GM23338 (cell line): ENCODE data around the gene ITGA1. TPM values are rescaled to one million over a fixed set of nuclear protein-coding genes. Genes with fewer than 3 reads are reported as not detected.

Source experiments
- ATAC-seq: fragments of 200-7000 bp; cut with Tn5 transposase; 3 replicates; pipeline ENCODE4 v1.9.1; 2020
- DNase-seq: peaks from one replicate; pipeline ENCODE4 v3.0.0-alpha.2; 2015; ENCODE audit warnings: low spot score
- H2AFZ ChIP-seq: fragments of 200-600 bp; sonication (generic); 2 replicates; pipeline ENCODE4 v1.8.0; 2016; ENCODE audit warnings: antibody characterized with exemption, mild to moderate bottlenecking, moderate library complexity
- H3F3A ChIP-seq: fragments of 200-600 bp; sonication (generic); replicated peaks from 2 replicates; pipeline ENCODE4 v1.8.0; 2017; ENCODE audit warnings: antibody characterized with exemption, mixed run types, low read depth
- H3K27ac ChIP-seq: fragments of 200-600 bp; sonication (generic); 2 replicates; pipeline ENCODE4 v1.6.1; 2016; ENCODE audit warnings: low read depth
- H3K27me3 ChIP-seq: fragments of 200-600 bp; sonication (generic); 2 replicates; pipeline ENCODE4 v1.8.0; 2016; ENCODE audit warnings: mild to moderate bottlenecking, mixed run types, moderate library complexity; ENCODE audit not compliant: insufficient read depth
- H3K36me3 ChIP-seq: fragments of 200-600 bp; sonication (generic); 2 replicates; pipeline ENCODE4 v1.8.0; 2016; ENCODE audit warnings: mild to moderate bottlenecking; ENCODE audit not compliant: insufficient read depth
- H3K4me1 ChIP-seq: fragments of 200-600 bp; sonication (generic); 2 replicates; pipeline ENCODE4 v1.8.0; 2016; ENCODE audit warnings: mild to moderate bottlenecking, moderate library complexity; ENCODE audit not compliant: insufficient read depth
- H3K4me2 ChIP-seq: fragments of 200-600 bp; sonication (generic); 2 replicates; pipeline ENCODE4 v1.7.1; 2017; ENCODE audit warnings: mixed run types
- H3K4me3 ChIP-seq: fragments of 200-600 bp; sonication (generic); 2 replicates; pipeline ENCODE4 v1.6.1; 2016; ENCODE audit warnings: mixed run types
- H3K79me2 ChIP-seq: fragments of 200-600 bp; sonication (generic); replicated peaks from 2 replicates; pipeline ENCODE4 v1.8.0; 2017; ENCODE audit warnings: mild to moderate bottlenecking; ENCODE audit not compliant: insufficient read depth
- H3K9me2 ChIP-seq: fragments of 200-600 bp; sonication (generic); 2 replicates; pipeline ENCODE4 v1.8.0; 2017; ENCODE audit not compliant: insufficient read depth
- H4K20me1 ChIP-seq: fragments of 200-600 bp; sonication (generic); replicated peaks from 2 replicates; pipeline ENCODE4 v1.8.0; 2017; ENCODE audit warnings: mild to moderate bottlenecking; ENCODE audit not compliant: insufficient read depth
- H3K27ac Mint-ChIP-seq: 2 replicates; pipeline ENCODE4 v1.8.0; 2020; ENCODE audit warnings: inconsistent platforms, mild to moderate bottlenecking, moderate library complexity, mixed read lengths
- H3K27me3 Mint-ChIP-seq: 3 replicates; pipeline ENCODE4 v1.8.0; 2022; ENCODE audit warnings: low read depth, mild to moderate bottlenecking, moderate library complexity, mixed read lengths, inconsistent platforms; ENCODE audit not compliant: insufficient read depth, poor library complexity
- H3K36me3 Mint-ChIP-seq: 3 replicates; pipeline ENCODE4 v1.8.0; 2021; ENCODE audit warnings: low read depth, mild to moderate bottlenecking, inconsistent platforms, moderate library complexity, mixed read lengths
- H3K4me1 Mint-ChIP-seq: 3 replicates; pipeline ENCODE4 v1.8.0; 2020; ENCODE audit warnings: mild to moderate bottlenecking, inconsistent platforms, mixed read lengths
- H3K4me3 Mint-ChIP-seq: 3 replicates; pipeline ENCODE4 v1.8.0; 2021; ENCODE audit warnings: moderate library complexity, mild to moderate bottlenecking, inconsistent platforms, mixed read lengths
- H3K9me3 Mint-ChIP-seq: 3 replicates; pipeline ENCODE4 v1.8.0; 2020; ENCODE audit warnings: moderate library complexity, mild to moderate bottlenecking, inconsistent platforms, mixed read lengths
- CREB1 ChIP-seq: fragments of 250-450 bp; sonication (Bioruptor Pico); IDR thresholded peaks from 2 replicates; pipeline ENCODE4 v1.5.0; 2020; ENCODE audit warnings: low read depth, mild to moderate bottlenecking, moderate library complexity
- CTCF ChIP-seq, 2 experiments: fragments of 200-600 bp in 1 of 2; sonication (generic) in 1 of 2; conservative IDR thresholded peaks; 2 replicates each; pipeline versions ENCODE4 v1.5.1 to v1.6.1; 2016 to 2017; ENCODE audit warnings: antibody characterized with exemption in 2 of 2, low read depth in 2 of 2, mild to moderate bottlenecking in 2 of 2, moderate library complexity in 1 of 2
- ETS1 ChIP-seq: IDR thresholded peaks from 2 replicates; pipeline ENCODE4 v1.6.1; 2016; ENCODE audit warnings: antibody characterized with exemption
- EZH2 ChIP-seq: fragments of 200-600 bp; sonication (generic); IDR thresholded peaks from one replicate; pipeline ENCODE4 v1.8.0; 2017; ENCODE audit warnings: antibody characterized with exemption, mild to moderate bottlenecking, low read depth; ENCODE audit not compliant: unreplicated experiment
- EZH2phosphoT487 ChIP-seq: fragments of 200-600 bp; sonication (generic); IDR thresholded peaks from one replicate; pipeline ENCODE4 v1.8.1; 2018; ENCODE audit warnings: antibody characterized with exemption; ENCODE audit not compliant: unreplicated experiment
- JUNB ChIP-seq: IDR thresholded peaks from one replicate; pipeline ENCODE4 v1.6.1; 2016; ENCODE audit warnings: antibody characterized with exemption; ENCODE audit not compliant: unreplicated experiment
- NANOG ChIP-seq: IDR thresholded peaks from 2 replicates; pipeline ENCODE4 v1.6.1; 2016; ENCODE audit warnings: antibody characterized with exemption, borderline replicate concordance
- POLR2AphosphoS5 ChIP-seq: IDR thresholded peaks from 2 replicates; pipeline ENCODE4 v1.6.1; 2016; ENCODE audit warnings: antibody characterized with exemption, low read depth
- REST ChIP-seq: IDR thresholded peaks from one replicate; pipeline ENCODE4 v1.6.1; 2018; ENCODE audit warnings: antibody characterized with exemption; ENCODE audit not compliant: unreplicated experiment
- STAT1 ChIP-seq: IDR thresholded peaks from one replicate; pipeline ENCODE4 v1.6.1; 2016; ENCODE audit warnings: antibody characterized with exemption; ENCODE audit not compliant: unreplicated experiment
- ZNF114 ChIP-seq: fragments of 250-450 bp; sonication (Bioruptor Pico); IDR thresholded peaks from 2 replicates; pipeline ENCODE4 v1.5.0; 2020; ENCODE audit warnings: mild to moderate bottlenecking, moderate library complexity
- ZNF331 ChIP-seq: fragments of 250-450 bp; sonication (Bioruptor Pico); IDR thresholded peaks from 2 replicates; pipeline ENCODE4 v1.5.0; 2020; ENCODE audit warnings: low read depth, mild to moderate bottlenecking, moderate library complexity
- ZNF462 ChIP-seq: fragments of 250-450 bp; sonication (Bioruptor Pico); IDR thresholded peaks from 2 replicates; pipeline ENCODE4 v1.5.0; 2020; ENCODE audit warnings: mild to moderate bottlenecking, moderate library complexity
- polyA plus RNA-seq: library from polyadenylated mRNA; unstranded; fragments of >200 nt; fragmentation: Nextera tagmentation; extraction: Ambion mirVana; gene quantifications from 2 replicates; pipeline ENCODE4 v1.2.1, GENCODE V29; 2016
- total RNA-seq: library from RNA; depleted of rRNA; stranded (reverse); fragments of >200 nt; shearing (Covaris generic); gene quantifications from 2 replicates; pipeline ENCODE4 v1.2.3, GENCODE V29; 2014

Gene ITGA1
- total and polyA plus RNA-seq, 2 experiments from 2014 or later: 1.8 to 4.9 TPM

- peaks cover 3% of the 10 kb centered on the region; the same call in 1 of the 2 replicates for H3K9me2 ChIP-seq
- H3K4me3 ChIP-seq: no peak overlapping the region
- Mint-ChIP-seq H3K9me3 (no peaks in the 10 kb centered on the region), H3K4me1 (no peaks in the 10 kb centered on the region), H3K27ac (no peak overlapping the region), H3K4me3 (no peak overlapping the region), H3K27me3 (no peaks in the 10 kb centered on the region), H3K36me3 (no peaks in the 10 kb centered on the region)
- no peaks in the 10 kb centered on the region for H3K4me1 ChIP-seq
- no peak for TF ChIP-seq JUNB
- TF ChIP-seq CTCF (conservative IDR thresholded peaks at IDR 0.05; ENCODE audit: low read depth in 2 of 2): no peak
- no peak for TF ChIP-seq STAT1
- no peak for TF ChIP-seq POLR2AphosphoS5
- no peak for TF ChIP-seq NANOG
- no peak for TF ChIP-seq CREB1 (CRISPR knock-in tag)
- TF ChIP-seq ZNF114 (CRISPR knock-in tag): no peak
- no peak for TF ChIP-seq ETS1
- TF ChIP-seq EZH2phosphoT487: no peak
- TF ChIP-seq EZH2: no peak
- TF ChIP-seq REST: no peak
- TF ChIP-seq ZNF331 (CRISPR knock-in tag): no peak
- TF ChIP-seq ZNF462 (CRISPR knock-in tag): no peak
- 0 out of 2 replicates have a peak, but pooled peaks cover 4% of the 10 kb centered on the region for H3K79me2 ChIP-seq
- no peaks in the 10 kb centered on the region for H3K36me3 ChIP-seq
- H3K27ac ChIP-seq: no peak overlapping the region
- H2AFZ ChIP-seq: no peak overlapping the region
- DNase-seq (no peak), ATAC-seq (no peak)
- H3F3A ChIP-seq: no peaks in the 10 kb centered on the region
- H4K20me1 ChIP-seq: no peaks in the 10 kb centered on the region; the same call in 1 of the 2 replicates
- no peaks in the 10 kb centered on the region for H3K27me3 ChIP-seq
- H3K4me2 ChIP-seq: no peak overlapping the region
Measured at GRCh38 chr5:52998552-52999313, 211.0 kb downstream of the ITGA1 start.
